ENCODE data around the gene SNX21. TPM values are rescaled to one million over a fixed set of nuclear protein-coding genes. Genes with fewer than 3 reads are reported as not detected.

The SNX21 gene
- total and polyA plus RNA-seq, 2 donors (not counting 3 experiments of a cell fraction or from before 2014, with no cell fraction given) = 11.6 to 11.9 TPM

DNA sequence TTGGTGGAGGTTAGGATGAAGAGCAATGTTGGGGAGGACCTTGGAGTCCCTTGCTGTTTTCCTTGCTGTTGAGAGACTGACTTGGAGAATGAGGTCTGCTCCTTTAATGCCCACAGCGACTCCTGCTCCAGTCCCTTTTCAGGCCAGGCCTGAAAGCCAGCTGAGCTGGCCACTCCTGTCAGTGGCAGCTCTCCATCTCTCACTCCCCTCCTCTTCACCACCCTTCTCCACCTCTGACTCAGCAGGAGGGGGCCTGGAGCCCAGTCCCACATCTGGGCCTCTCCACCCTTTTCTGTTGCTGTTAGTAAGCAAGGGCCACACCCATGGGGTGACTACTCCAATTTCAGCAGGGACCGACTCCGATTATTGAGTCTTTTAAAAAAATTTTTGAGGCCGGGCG, 2.2 kb downstream of the SNX21 start:
- TF ChIP-seq POLR2AphosphoS5 (IDR thresholded peaks at IDR 0.05; ENCODE audit: insufficient read depth, low read depth, low read length) (no peak), GATA2 (IDR thresholded peaks at IDR 0.05; ENCODE audit: insufficient read depth, insufficient read length, low read depth, low read length) (no peak), EZH2 (IDR thresholded peaks at IDR 0.05; ENCODE audit: borderline replicate concordance, low read depth, low read length, severe bottlenecking) (no peak), POLR2A (IDR thresholded peaks at IDR 0.05; ENCODE audit: low read depth, low read length) (no peak), MYC (IDR thresholded peaks at IDR 0.05; ENCODE audit: low read depth, low read length) (no peak), JUN (IDR thresholded peaks at IDR 0.05; ENCODE audit: borderline replicate concordance, insufficient read depth, insufficient read length, low read depth) (no peak), FOS (IDR thresholded peaks at IDR 0.05; ENCODE audit: borderline replicate concordance, insufficient read depth, low read length) (no peak)
- TF ChIP-seq, protein P1, sequence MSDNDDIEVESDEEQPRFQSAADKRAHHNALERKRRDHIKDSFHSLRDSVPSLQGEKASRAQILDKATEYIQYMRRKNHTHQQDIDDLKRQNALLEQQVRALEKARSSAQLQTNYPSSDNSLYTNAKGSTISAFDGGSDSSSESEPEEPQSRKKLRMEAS (IDR thresholded peaks at IDR 0.05; ENCODE audit: insufficient read depth, insufficient read length) = no peak
- TF ChIP-seq, protein P2, sequence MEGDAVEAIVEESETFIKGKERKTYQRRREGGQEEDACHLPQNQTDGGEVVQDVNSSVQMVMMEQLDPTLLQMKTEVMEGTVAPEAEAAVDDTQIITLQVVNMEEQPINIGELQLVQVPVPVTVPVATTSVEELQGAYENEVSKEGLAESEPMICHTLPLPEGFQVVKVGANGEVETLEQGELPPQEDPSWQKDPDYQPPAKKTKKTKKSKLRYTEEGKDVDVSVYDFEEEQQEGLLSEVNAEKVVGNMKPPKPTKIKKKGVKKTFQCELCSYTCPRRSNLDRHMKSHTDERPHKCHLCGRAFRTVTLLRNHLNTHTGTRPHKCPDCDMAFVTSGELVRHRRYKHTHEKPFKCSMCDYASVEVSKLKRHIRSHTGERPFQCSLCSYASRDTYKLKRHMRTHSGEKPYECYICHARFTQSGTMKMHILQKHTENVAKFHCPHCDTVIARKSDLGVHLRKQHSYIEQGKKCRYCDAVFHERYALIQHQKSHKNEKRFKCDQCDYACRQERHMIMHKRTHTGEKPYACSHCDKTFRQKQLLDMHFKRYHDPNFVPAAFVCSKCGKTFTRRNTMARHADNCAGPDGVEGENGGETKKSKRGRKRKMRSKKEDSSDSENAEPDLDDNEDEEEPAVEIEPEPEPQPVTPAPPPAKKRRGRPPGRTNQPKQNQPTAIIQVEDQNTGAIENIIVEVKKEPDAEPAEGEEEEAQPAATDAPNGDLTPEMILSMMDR (IDR thresholded peaks at IDR 0.05; ENCODE audit: extremely low read depth in 1 of 2, insufficient read depth in 1 of 2, low read depth in 1 of 2, low read length in 2 of 2) = no peak
- no peak overlapping the region for H3K27ac ChIP-seq (ENCODE audit: insufficient read depth, low read depth, low read length)
- dilution Hi-C loops (cut with MboI; ENCODE audit: extremely low pct_ligation_motif_present, low sequenced_read_pairs) = no loop called here
- H2AFZ ChIP-seq (ENCODE audit: low read depth, low read length) = no peak overlapping the region
- intact Hi-C loops (cut with micrococcal nuclease) = loop anchor here (2.0 kb wide), 1 partner anchor 55 kb away; the partner anchor contains the start of genes CTSA and NEURL2
- H3K4me1 ChIP-seq (ENCODE audit: control insufficient read depth, extremely low read depth, insufficient read depth, low read length) = peaks cover 20% of the 10 kb centered on the region
- H4K20me1 ChIP-seq (replicated peaks; ENCODE audit: control insufficient read depth, extremely low read depth, insufficient read depth, low read length) = no peaks in the 10 kb centered on the region
- FAIRE-seq (no peak), DNase-seq (ENCODE audit: low read depth, low spot score) (no peak)
- no peak overlapping the region for H3K9ac ChIP-seq (replicated peaks; ENCODE audit: extremely low read depth, insufficient read depth, low read length)
- BruUV-seq (replicated peaks) = no TSS peak
- no peaks in the 10 kb centered on the region for H3K79me2 ChIP-seq (ENCODE audit: control insufficient read depth, insufficient read depth, low read length)
- peaks cover 0 to 6% of the 10 kb centered on the region in 2 experiments for H3K36me3 ChIP-seq (ENCODE audit: control insufficient read depth in 2 of 2, extremely low read depth in 1 of 2, insufficient read depth in 2 of 2, low read length in 2 of 2)
- ChIA-PET POLR2A (no interaction called here), CTCF (no interaction called here)
- no peaks in the 10 kb centered on the region for H3K27me3 ChIP-seq (ENCODE audit: control insufficient read depth in 2 of 2, insufficient read depth in 2 of 2, low read length in 2 of 2)
- no peak overlapping the region for H3K4me2 ChIP-seq (ENCODE audit: insufficient read depth, low read length)
- H3K9me3 ChIP-seq (replicated peaks; ENCODE audit: control insufficient read depth, insufficient read depth, low read length) = no peaks in the 10 kb centered on the region
- H3K4me3 ChIP-seq (replicated peaks in 1 of 3; ENCODE audit: insufficient read depth in 1 of 3, low read depth in 1 of 3, low read length in 3 of 3) = no peak overlapping the region
- H3K9me1 ChIP-seq (replicated peaks; ENCODE audit: control insufficient read depth, extremely low read depth, insufficient read depth, low read length) = no peaks in the 10 kb centered on the region
